OCI-LY1 (cell line): ENCODE results near the gene NR2F6.

Experiments used
- EZH2 ChIP-seq: fragments of 200-600 bp; sonication (generic), shearing (Covaris generic); IDR thresholded peaks from 2 replicates; pipeline ENCODE4 v1.8.0; 2017; ENCODE audit warnings: borderline replicate concordance, mixed run types, mild to moderate bottlenecking, antibody characterized with exemption, low read length, moderate library complexity, mixed read lengths
- TF ChIP-seq, protein P1 (sequence below): fragments of 200-600 bp; sonication (generic), shearing (Covaris generic); IDR thresholded peaks from 2 replicates; pipeline ENCODE4 v1.5.1; 2017; ENCODE audit warnings: mild to moderate bottlenecking, antibody characterized with exemption, low read length, moderate library complexity, mixed read lengths

DNA sequence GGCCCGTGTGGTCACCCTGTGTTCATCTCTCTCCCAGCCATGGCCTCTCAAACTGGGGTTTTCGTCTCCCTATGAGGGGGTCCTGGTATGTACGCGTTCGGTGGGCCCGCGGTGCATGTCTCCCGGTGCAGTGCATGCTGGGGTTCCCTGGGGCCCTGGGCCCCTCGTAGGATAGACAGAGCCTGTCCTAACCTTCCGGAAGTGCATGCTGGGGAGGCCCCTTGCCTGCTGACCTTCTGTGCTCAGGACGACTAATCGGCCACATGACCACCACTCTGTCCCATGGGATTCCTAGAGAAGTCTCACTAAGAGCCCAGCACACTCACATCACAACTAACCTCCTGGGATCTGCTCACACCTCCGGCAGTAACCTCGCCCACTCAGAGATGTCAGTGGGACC lies 35.4 kb downstream of the NR2F6 start:
- no peak for TF ChIP-seq EZH2
- TF ChIP-seq, protein P1, sequence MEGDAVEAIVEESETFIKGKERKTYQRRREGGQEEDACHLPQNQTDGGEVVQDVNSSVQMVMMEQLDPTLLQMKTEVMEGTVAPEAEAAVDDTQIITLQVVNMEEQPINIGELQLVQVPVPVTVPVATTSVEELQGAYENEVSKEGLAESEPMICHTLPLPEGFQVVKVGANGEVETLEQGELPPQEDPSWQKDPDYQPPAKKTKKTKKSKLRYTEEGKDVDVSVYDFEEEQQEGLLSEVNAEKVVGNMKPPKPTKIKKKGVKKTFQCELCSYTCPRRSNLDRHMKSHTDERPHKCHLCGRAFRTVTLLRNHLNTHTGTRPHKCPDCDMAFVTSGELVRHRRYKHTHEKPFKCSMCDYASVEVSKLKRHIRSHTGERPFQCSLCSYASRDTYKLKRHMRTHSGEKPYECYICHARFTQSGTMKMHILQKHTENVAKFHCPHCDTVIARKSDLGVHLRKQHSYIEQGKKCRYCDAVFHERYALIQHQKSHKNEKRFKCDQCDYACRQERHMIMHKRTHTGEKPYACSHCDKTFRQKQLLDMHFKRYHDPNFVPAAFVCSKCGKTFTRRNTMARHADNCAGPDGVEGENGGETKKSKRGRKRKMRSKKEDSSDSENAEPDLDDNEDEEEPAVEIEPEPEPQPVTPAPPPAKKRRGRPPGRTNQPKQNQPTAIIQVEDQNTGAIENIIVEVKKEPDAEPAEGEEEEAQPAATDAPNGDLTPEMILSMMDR: no peak
